ENCODE results near the gene FAM161A. TPM values are rescaled to one million over a fixed set of nuclear protein-coding genes. Genes with fewer than 3 reads are reported as not detected.
"Not testable (repeated sequence)": the region's sequence is repeated elsewhere in the genome, so short reads cannot be mapped to it uniquely, and the experiment has no call there.

FAM161A gene
- total RNA-seq, 2 donors from 2014 or later, result 0.73 to 1.2 TPM

GRCh38 chr2:61853086-61853846, 594 bp downstream of the FAM161A start:
- intact Hi-C loops (cut with DNase I, micrococcal nuclease), result no loop called here
- ATAC-seq (peak; percentile 74), DNase-seq (peak; percentile 24 to 80)

- ATAC-seq; DNase-seq; intact Hi-C loops (cut with DNase I, micrococcal nuclease): not testable (repeated sequence)
Observed at GRCh38 chr2:61851270-61851669, 2.6 kb downstream of the FAM161A start.

- DNase-seq (no peak), ATAC-seq (no peak)
- intact Hi-C loops (cut with DNase I, micrococcal nuclease), result no loop called here
Observed at GRCh38 chr2:61845320-61845719, 8.5 kb downstream of the FAM161A start.

GRCh38 chr2:61841286-61841685, 12.6 kb downstream of the FAM161A start:
- ATAC-seq, result no peak
- no peak for DNase-seq
- intact Hi-C loops (cut with DNase I, micrococcal nuclease), result no loop called here

- intact Hi-C loops (cut with DNase I, micrococcal nuclease), result no loop called here
- DNase-seq (no peak), ATAC-seq (no peak)
Observed at GRCh38 chr2:61834893-61835292, 19.0 kb downstream of the FAM161A start.

- ATAC-seq (no peak), DNase-seq (no peak)
- intact Hi-C loops (cut with DNase I, micrococcal nuclease), result no loop called here
Observed at GRCh38 chr2:61833971-61834370, 19.9 kb downstream of the FAM161A start.

GRCh38 chr2:61832183-61832841, 21.5 kb downstream of the FAM161A start:
- intact Hi-C loops (cut with DNase I, micrococcal nuclease), result no loop called here
- DNase-seq, result no peak

GRCh38 chr2:61822255-61822654, 31.6 kb downstream of the FAM161A start:
- intact Hi-C loops (cut with DNase I, micrococcal nuclease), result no loop called here
- ATAC-seq (no peak), DNase-seq (no peak)

More at GRCh38 chr2:61832183-61832841, 21.5 kb downstream of the FAM161A start:
- ATAC-seq, result no peak

GRCh38 chr2:61816480-61817355, 37.1 kb downstream of the FAM161A start:
- intact Hi-C loops (cut with DNase I, micrococcal nuclease), result no loop called here
- DNase-seq (no peak), ATAC-seq (no peak)

GRCh38 chr2:61814539-61815160, 39.2 kb downstream of the FAM161A start:
- ATAC-seq (no peak), DNase-seq (no peak)
- intact Hi-C loops (cut with DNase I, micrococcal nuclease), result no loop called here

- DNase-seq; ATAC-seq; intact Hi-C loops (cut with DNase I, micrococcal nuclease): not testable (repeated sequence)
Observed at GRCh38 chr2:61813314-61813713, 40.5 kb downstream of the FAM161A start.

- no peak for DNase-seq
- intact Hi-C loops (cut with DNase I, micrococcal nuclease), result no loop called here
- ATAC-seq, result no peak
Observed at GRCh38 chr2:61811821-61812220, 42.0 kb downstream of the FAM161A start.

- DNase-seq; intact Hi-C loops (cut with DNase I, micrococcal nuclease); ATAC-seq: not testable (repeated sequence)
Observed at GRCh38 chr2:61810203-61810602, 43.7 kb downstream of the FAM161A start.

- ATAC-seq; intact Hi-C loops (cut with DNase I, micrococcal nuclease); DNase-seq: not testable (repeated sequence)
Observed at GRCh38 chr2:61808693-61809092, 45.2 kb downstream of the FAM161A start.

GRCh38 chr2:61807036-61807757, 46.7 kb downstream of the FAM161A start:
- intact Hi-C loops (cut with DNase I, micrococcal nuclease), result no loop called here

GRCh38 chr2:61802548-61802947, 51.3 kb downstream of the FAM161A start:
- intact Hi-C loops (cut with DNase I, micrococcal nuclease), result no loop called here
- DNase-seq, result no peak
- ATAC-seq, result no peak

More at GRCh38 chr2:61807036-61807757, 46.7 kb downstream of the FAM161A start:
- DNase-seq (no peak), ATAC-seq (no peak)

- intact Hi-C loops (cut with DNase I, micrococcal nuclease), result no loop called here
- no peak for DNase-seq
Observed at GRCh38 chr2:61799099-61799498, 54.8 kb downstream of the FAM161A start.

GRCh38 chr2:61797446-61797845, 56.4 kb downstream of the FAM161A start:
- DNase-seq, result not testable (repeated sequence)

More at GRCh38 chr2:61799099-61799498, 54.8 kb downstream of the FAM161A start:
- ATAC-seq, result no peak

More at GRCh38 chr2:61797446-61797845, 56.4 kb downstream of the FAM161A start:
- intact Hi-C loops (cut with DNase I, micrococcal nuclease); ATAC-seq: not testable (repeated sequence)
